ENCODE data around the gene TDRD1. TPM values are rescaled to one million over a fixed set of nuclear protein-coding genes. Genes with fewer than 3 reads are reported as not detected.

TDRD1 gene
- 0.07 TPM in 1 of 2 replicates, not detected in the other for total RNA-seq

GRCh38 chr10:114179148-114179547 lies at the start of gene TDRD1:
Gene TDRD1 (plus strand): TSS chr10:114179353. CDS start chr10:114187832, 8,479 bp downstream.

DNA sequence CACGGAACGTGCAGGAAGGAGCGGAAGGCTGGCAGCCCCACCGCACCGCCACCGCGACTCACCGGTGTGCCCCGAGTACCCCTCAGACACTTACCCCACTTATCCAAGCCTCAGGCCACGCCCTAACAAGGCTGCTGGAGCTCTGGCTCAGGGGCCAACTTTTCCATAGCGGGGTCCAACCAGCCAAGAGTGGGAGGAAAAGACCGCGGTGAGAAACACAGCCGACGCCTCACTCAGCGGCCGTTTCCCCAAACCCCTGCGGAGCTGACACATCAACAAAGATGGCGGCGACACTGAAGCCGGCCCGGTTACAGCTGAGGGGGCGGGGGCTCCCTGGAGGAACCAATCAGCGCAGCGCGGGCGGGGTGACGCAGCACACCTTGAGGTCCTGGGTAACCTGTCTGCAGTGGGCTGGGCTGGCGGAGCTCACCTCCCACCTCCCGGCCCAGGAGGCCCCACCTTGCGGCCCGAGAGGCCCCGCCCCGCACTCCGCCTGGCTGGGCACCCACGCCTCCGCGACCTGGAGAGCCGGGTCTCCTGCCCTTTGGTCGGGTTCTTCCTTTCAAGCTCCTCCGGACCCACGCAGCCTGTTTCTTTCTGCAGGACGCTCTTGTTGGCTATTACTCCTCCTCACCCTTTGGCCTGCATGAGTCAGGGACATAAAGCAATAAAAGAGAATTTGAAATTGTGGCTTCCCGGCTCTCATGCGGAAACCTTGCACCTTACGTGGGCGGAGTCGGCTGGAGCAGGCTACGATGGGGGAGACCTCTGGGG lies 5.0 kb upstream of the TDRD1 start, which contains the start of gene CCDC186:
Gene CCDC186 (minus strand): TSS at position 283 of the 774 bp plus-strand sequence. CDS start 10,935 bp downstream, outside the sequence.

GRCh38 chr10:114239117-114239993 lies 60.2 kb downstream of the TDRD1 start, which contains the start of gene VWA2:
Gene VWA2 (plus strand): TSS chr10:114239254. CDS start chr10:114248714, 9,460 bp downstream.

Other genes with a start within 250 kb of the TDRD1 start
- 1.5 and 2.1 TPM in 2 replicates for gene ADRB1, start 135.5 kb upstream of the TDRD1 start, total RNA-seq
- 6.9 and 7.8 TPM in 2 replicates for gene CCDC186, start 5.2 kb upstream of the TDRD1 start, total RNA-seq
- gene VWA2, start 59.9 kb downstream of the TDRD1 start, total RNA-seq = not detected in 2 replicates
- gene AFAP1L2, start 225.1 kb downstream of the TDRD1 start, total RNA-seq = 0.25 TPM in 1 of 2 replicates, not detected in the other

Data from mammary microvascular endothelial cell (primary cell).